ENCODE measurements around the gene ERVFRD-1. TPM values are rescaled to one million over a fixed set of nuclear protein-coding genes. Genes with fewer than 3 reads are reported as not detected.
"Not testable (repeated sequence)": the region's sequence is repeated elsewhere in the genome, so short reads cannot be mapped to it uniquely, and the experiment has no call there.

ERVFRD-1 gene
- total RNA-seq, 5 donors from 2014 or later (not counting 1 experiment from before 2014, with no cell fraction given): 0.10 TPM; not detected in 4

GRCh38 chr6:11087141-11087812 lies 24.2 kb downstream of the ERVFRD-1 start:
- CTCF ChIA-PET; DNase-seq; H3K27ac ChIP-seq (ENCODE audit: low read length); H3K4me1 ChIP-seq (ENCODE audit: control insufficient read depth in 1 of 2, extremely low read depth in 1 of 2, insufficient read depth in 2 of 2, low read length in 2 of 2); H3K9me3 Mint-ChIP-seq; H3K27me3 Mint-ChIP-seq; H3K27ac Mint-ChIP-seq; H3K36me3 Mint-ChIP-seq; H3K4me3 ChIP-seq (ENCODE audit: control insufficient read depth in 1 of 2, extremely low read depth in 1 of 2, low read length in 1 of 2); H3K27me3 ChIP-seq (replicated peaks in 1 of 2; ENCODE audit: control insufficient read depth in 2 of 2, extremely low read depth in 1 of 2, insufficient read depth in 2 of 2, low read length in 1 of 2); POLR2A ChIA-PET; H3K4me3 Mint-ChIP-seq; ATAC-seq (replicated peaks in 1 of 4); H3K36me3 ChIP-seq (ENCODE audit: control insufficient read depth in 2 of 2, extremely low read depth in 1 of 2, insufficient read depth in 1 of 2, low read length in 1 of 2); H3K9me3 ChIP-seq; H3K4me1 Mint-ChIP-seq: not testable (repeated sequence)
- WGBS (ENCODE audit: insufficient coverage): 92% methylated on average over 35 of the region's 47 CpGs

GRCh38 chr6:11085758-11086435 lies 25.6 kb downstream of the ERVFRD-1 start:
- WGBS (ENCODE audit: insufficient coverage): no CpG with 5 or more reads among the region's 3 CpGs
- H3K27ac Mint-ChIP-seq: no peak overlapping the region
- Histone ChIP-seq H3K27me3 (replicated peaks in 1 of 2; ENCODE audit: control insufficient read depth in 2 of 2, extremely low read depth in 1 of 2, insufficient read depth in 2 of 2, low read length in 1 of 2) (peaks cover 0 to 4% of the 10 kb centered on the region in 2 experiments), H3K36me3 (ENCODE audit: control insufficient read depth in 2 of 2, extremely low read depth in 1 of 2, insufficient read depth in 1 of 2, low read length in 1 of 2) (no peaks in the 10 kb centered on the region), H3K9me3 (no peaks in the 10 kb centered on the region), H3K4me3 (ENCODE audit: control insufficient read depth in 1 of 2, extremely low read depth in 1 of 2, low read length in 1 of 2) (no peak overlapping the region), H3K27ac (ENCODE audit: low read length) (no peak overlapping the region), H3K4me1 (ENCODE audit: control insufficient read depth in 1 of 2, extremely low read depth in 1 of 2, insufficient read depth in 2 of 2, low read length in 2 of 2) (no peaks in the 10 kb centered on the region)
- ChIA-PET POLR2A (no interaction called here), CTCF (no interaction called here)
- no peaks in the 10 kb centered on the region for H3K4me1 Mint-ChIP-seq
- H3K27me3 Mint-ChIP-seq: peaks cover 0 to 2% of the 10 kb centered on the region in 2 donors
- no peak overlapping the region for H3K4me3 Mint-ChIP-seq
- H3K9me3 Mint-ChIP-seq: no peaks in the 10 kb centered on the region
- H3K36me3 Mint-ChIP-seq: no peaks in the 10 kb centered on the region
- DNase-seq (no peak), ATAC-seq (replicated peaks in 1 of 4) (no peak)

GRCh38 chr6:11083956-11084355 lies 27.6 kb downstream of the ERVFRD-1 start:
- H3K36me3 ChIP-seq (ENCODE audit: control insufficient read depth in 2 of 2, extremely low read depth in 1 of 2, insufficient read depth in 1 of 2, low read length in 1 of 2): no peaks in the 10 kb centered on the region
- 81% methylated on average over 2 of the region's 5 CpGs for WGBS (ENCODE audit: insufficient coverage)
- Mint-ChIP-seq H3K36me3 (no peaks in the 10 kb centered on the region), H3K4me3 (no peak overlapping the region), H3K4me1 (no peaks in the 10 kb centered on the region), H3K9me3 (no peaks in the 10 kb centered on the region), H3K27me3 (peaks cover 0 to 3% of the 10 kb centered on the region in 2 donors), H3K27ac (no peak overlapping the region)
- no peak overlapping the region for H3K27ac ChIP-seq (ENCODE audit: low read length)
- ATAC-seq (replicated peaks in 1 of 4) (no peak), DNase-seq (no peak)
- no peak overlapping the region for H3K4me3 ChIP-seq (ENCODE audit: control insufficient read depth in 1 of 2, extremely low read depth in 1 of 2, low read length in 1 of 2)
- H3K9me3 ChIP-seq: no peaks in the 10 kb centered on the region
- H3K4me1 ChIP-seq (ENCODE audit: control insufficient read depth in 1 of 2, extremely low read depth in 1 of 2, insufficient read depth in 2 of 2, low read length in 2 of 2): no peaks in the 10 kb centered on the region
- CTCF ChIA-PET: no interaction called here
- POLR2A ChIA-PET: no interaction called here
- peaks cover 0 to 4% of the 10 kb centered on the region in 2 experiments for H3K27me3 ChIP-seq (replicated peaks in 1 of 2; ENCODE audit: control insufficient read depth in 2 of 2, extremely low read depth in 1 of 2, insufficient read depth in 2 of 2, low read length in 1 of 2)

- no peak for DNase-seq
- WGBS (ENCODE audit: insufficient coverage): 100% methylated on average over 1 of the region's 4 CpGs
- Histone ChIP-seq H3K27me3 (replicated peaks in 1 of 2; ENCODE audit: control insufficient read depth in 2 of 2, extremely low read depth in 1 of 2, insufficient read depth in 2 of 2, low read length in 1 of 2) (peaks cover 0 to 4% of the 10 kb centered on the region in 2 experiments), H3K4me3 (ENCODE audit: control insufficient read depth in 1 of 2, extremely low read depth in 1 of 2, low read length in 1 of 2) (no peak overlapping the region), H3K4me1 (ENCODE audit: control insufficient read depth in 1 of 2, extremely low read depth in 1 of 2, insufficient read depth in 2 of 2, low read length in 2 of 2) (no peaks in the 10 kb centered on the region), H3K36me3 (ENCODE audit: control insufficient read depth in 2 of 2, extremely low read depth in 1 of 2, insufficient read depth in 1 of 2, low read length in 1 of 2) (no peaks in the 10 kb centered on the region), H3K27ac (ENCODE audit: low read length) (no peak overlapping the region), H3K9me3 (no peaks in the 10 kb centered on the region)
- ChIA-PET POLR2A (no interaction called here), CTCF (interaction anchor here in 1 of 2 donors (0.6 kb wide), 1 partner anchor 48 kb away, joined by 3 read pairs; no protein-coding TSS in a partner anchor)
- no peak for ATAC-seq (replicated peaks in 1 of 4)
- H3K9me3 Mint-ChIP-seq: no peaks in the 10 kb centered on the region
- H3K4me1 Mint-ChIP-seq: no peaks in the 10 kb centered on the region
- H3K27me3 Mint-ChIP-seq: peaks cover 0 to 3% of the 10 kb centered on the region in 2 donors
- no peak overlapping the region for H3K27ac Mint-ChIP-seq
- no peaks in the 10 kb centered on the region for H3K36me3 Mint-ChIP-seq
- H3K4me3 Mint-ChIP-seq: no peak overlapping the region
These were observed 28.0 kb downstream of the ERVFRD-1 start for GRCh38 chr6:11083491-11083890.

- H3K4me3 ChIP-seq (ENCODE audit: control insufficient read depth in 1 of 2, extremely low read depth in 1 of 2, low read length in 1 of 2): no peak overlapping the region
- H3K27me3 ChIP-seq (replicated peaks in 1 of 2; ENCODE audit: control insufficient read depth in 2 of 2, extremely low read depth in 1 of 2, insufficient read depth in 2 of 2, low read length in 1 of 2): peaks cover 0 to 4% of the 10 kb centered on the region in 2 experiments
- CTCF ChIA-PET: no interaction called here
- no peaks in the 10 kb centered on the region for H3K36me3 ChIP-seq (ENCODE audit: control insufficient read depth in 2 of 2, extremely low read depth in 1 of 2, insufficient read depth in 1 of 2, low read length in 1 of 2)
- POLR2A ChIA-PET: no interaction called here
- Mint-ChIP-seq H3K27me3 (peaks cover 0 to 2% of the 10 kb centered on the region in 2 donors), H3K4me3 (no peak overlapping the region), H3K27ac (no peak overlapping the region), H3K4me1 (no peaks in the 10 kb centered on the region), H3K36me3 (no peaks in the 10 kb centered on the region), H3K9me3 (no peaks in the 10 kb centered on the region)
- 33% methylated on average over 2 of the region's 3 CpGs for WGBS (ENCODE audit: insufficient coverage)
- no peak for ATAC-seq (replicated peaks in 1 of 4)
- no peak for DNase-seq
- H3K9me3 ChIP-seq: no peaks in the 10 kb centered on the region
- no peaks in the 10 kb centered on the region for H3K4me1 ChIP-seq (ENCODE audit: control insufficient read depth in 1 of 2, extremely low read depth in 1 of 2, insufficient read depth in 2 of 2, low read length in 2 of 2)
- no peak overlapping the region for H3K27ac ChIP-seq (ENCODE audit: low read length)
These were observed 31.2 kb downstream of the ERVFRD-1 start for GRCh38 chr6:11080296-11080695.

- POLR2A ChIA-PET: no interaction called here
- CTCF ChIA-PET: interaction anchor here in 1 of 2 donors (0.8 kb wide), 1 partner anchor 10 kb away, joined by 3 read pairs; no protein-coding TSS in a partner anchor
- no CpG with 5 or more reads among the region's 4 CpGs for WGBS (ENCODE audit: insufficient coverage)
- no peaks in the 10 kb centered on the region for H3K36me3 ChIP-seq (ENCODE audit: control insufficient read depth in 2 of 2, extremely low read depth in 1 of 2, insufficient read depth in 1 of 2, low read length in 1 of 2)
- no peak overlapping the region for H3K27ac ChIP-seq (ENCODE audit: low read length)
- Mint-ChIP-seq H3K4me3 (no peak overlapping the region), H3K4me1 (no peaks in the 10 kb centered on the region), H3K36me3 (no peaks in the 10 kb centered on the region), H3K27ac (no peak overlapping the region), H3K27me3 (peaks cover 0 to 2% of the 10 kb centered on the region in 2 donors), H3K9me3 (no peaks in the 10 kb centered on the region)
- DNase-seq (no peak), ATAC-seq (replicated peaks in 1 of 4) (no peak)
- H3K27me3 ChIP-seq (replicated peaks in 1 of 2; ENCODE audit: control insufficient read depth in 2 of 2, extremely low read depth in 1 of 2, insufficient read depth in 2 of 2, low read length in 1 of 2): peaks cover 0 to 2% of the 10 kb centered on the region in 2 experiments
- H3K4me3 ChIP-seq (ENCODE audit: control insufficient read depth in 1 of 2, extremely low read depth in 1 of 2, low read length in 1 of 2): no peak overlapping the region
- no peaks in the 10 kb centered on the region for H3K9me3 ChIP-seq
- H3K4me1 ChIP-seq (ENCODE audit: control insufficient read depth in 1 of 2, extremely low read depth in 1 of 2, insufficient read depth in 2 of 2, low read length in 2 of 2): no peaks in the 10 kb centered on the region
These were observed 33.3 kb downstream of the ERVFRD-1 start for GRCh38 chr6:11078266-11078665.
